Measurements from ENCODE around the gene MZT2B. TPM values are rescaled to one million over a fixed set of nuclear protein-coding genes. Genes with fewer than 3 reads are reported as not detected.
"Not testable (repeated sequence)": the region's sequence is repeated elsewhere in the genome, so short reads cannot be mapped to it uniquely, and the experiment has no call there.

MZT2B gene
- polyA plus RNA-seq, 1 donor from 2014 or later, result 168 TPM

GRCh38 chr2:130148515-130148914 is 33.5 kb upstream of the MZT2B start:
- not testable (repeated sequence) for H3K9me3 Mint-ChIP-seq, H3K27me3 Mint-ChIP-seq, H3K4me3 Mint-ChIP-seq, H3K4me1 Mint-ChIP-seq, H3K36me3 Mint-ChIP-seq
- H3K27ac Mint-ChIP-seq, result peak overlapping the region in 1 of 3 donors; percentile 16

- H3K4me1 Mint-ChIP-seq, result peaks cover 0 to 3% (median 0%) of the 10 kb centered on the region in 3 donors
- H3K27ac Mint-ChIP-seq, result no peak overlapping the region
- no peaks in the 10 kb centered on the region for H3K27me3 Mint-ChIP-seq
- no peaks in the 10 kb centered on the region for H3K36me3 Mint-ChIP-seq
- no peaks in the 10 kb centered on the region for H3K9me3 Mint-ChIP-seq
- H3K4me3 Mint-ChIP-seq, result peak overlapping the region in 1 of 4 donors; percentile 60
Measured at GRCh38 chr2:130150181-130151144, 31.6 kb upstream of the MZT2B start.

DNA sequence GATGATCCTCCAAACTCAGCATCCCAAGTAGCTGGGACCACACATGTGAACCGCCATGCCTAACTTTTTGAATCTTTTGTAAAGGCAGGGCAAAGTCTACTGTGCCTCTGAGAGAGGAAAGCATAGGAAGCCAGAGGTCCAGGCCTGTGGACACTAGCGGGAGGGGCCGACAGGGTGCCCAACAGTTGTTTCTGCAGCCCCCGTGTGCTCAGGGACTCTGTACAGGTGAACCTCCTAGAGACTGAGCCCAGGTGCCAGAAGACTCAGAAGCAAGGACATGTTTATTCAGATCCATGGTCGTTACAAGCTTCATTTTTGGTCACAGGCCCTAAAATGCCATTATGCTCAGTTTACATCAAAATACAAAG is 30.9 kb upstream of the MZT2B start:
- H3K27ac Mint-ChIP-seq, H3K4me1 Mint-ChIP-seq, H3K9me3 Mint-ChIP-seq, H3K4me3 Mint-ChIP-seq, H3K36me3 Mint-ChIP-seq, H3K27me3 Mint-ChIP-seq: not testable (repeated sequence)

DNA sequence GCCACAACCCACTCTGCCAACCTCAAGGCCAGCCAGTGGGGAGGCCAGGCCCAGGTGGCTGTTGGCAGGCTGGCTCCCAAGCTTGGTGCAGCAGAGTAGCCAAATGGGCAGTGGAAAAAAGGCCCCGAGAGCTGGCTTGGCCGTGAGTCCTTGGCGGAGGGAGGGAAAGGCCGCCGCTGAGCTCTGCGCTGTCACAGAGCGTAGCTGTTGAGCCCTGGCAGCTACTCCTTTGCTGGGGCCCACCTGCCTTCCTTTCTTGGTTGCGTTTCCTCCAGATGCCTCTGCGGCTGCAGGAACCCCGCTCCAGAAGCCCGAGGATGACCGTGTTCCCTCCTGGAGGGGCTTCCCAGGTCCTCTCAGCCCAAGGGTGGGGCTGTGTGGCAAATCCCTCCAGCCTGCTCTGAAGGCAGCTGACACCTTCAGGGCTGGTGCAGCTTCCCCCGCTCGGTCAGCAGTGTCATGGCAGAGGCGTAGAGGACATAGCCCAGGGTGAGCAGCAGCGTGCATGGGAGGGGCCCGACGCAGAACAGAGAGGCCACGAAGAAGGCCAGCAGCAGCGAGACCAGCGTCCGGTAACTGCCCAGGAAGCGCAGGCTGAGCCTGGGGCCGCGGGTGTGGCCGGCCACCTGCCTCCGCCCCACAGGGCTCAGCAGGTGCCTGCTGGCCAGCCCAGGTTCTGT is 29.8 kb upstream of the MZT2B start:
- not testable (repeated sequence) for H3K27me3 Mint-ChIP-seq, H3K27ac Mint-ChIP-seq, H3K36me3 Mint-ChIP-seq, H3K4me3 Mint-ChIP-seq, H3K9me3 Mint-ChIP-seq, H3K4me1 Mint-ChIP-seq

DNA sequence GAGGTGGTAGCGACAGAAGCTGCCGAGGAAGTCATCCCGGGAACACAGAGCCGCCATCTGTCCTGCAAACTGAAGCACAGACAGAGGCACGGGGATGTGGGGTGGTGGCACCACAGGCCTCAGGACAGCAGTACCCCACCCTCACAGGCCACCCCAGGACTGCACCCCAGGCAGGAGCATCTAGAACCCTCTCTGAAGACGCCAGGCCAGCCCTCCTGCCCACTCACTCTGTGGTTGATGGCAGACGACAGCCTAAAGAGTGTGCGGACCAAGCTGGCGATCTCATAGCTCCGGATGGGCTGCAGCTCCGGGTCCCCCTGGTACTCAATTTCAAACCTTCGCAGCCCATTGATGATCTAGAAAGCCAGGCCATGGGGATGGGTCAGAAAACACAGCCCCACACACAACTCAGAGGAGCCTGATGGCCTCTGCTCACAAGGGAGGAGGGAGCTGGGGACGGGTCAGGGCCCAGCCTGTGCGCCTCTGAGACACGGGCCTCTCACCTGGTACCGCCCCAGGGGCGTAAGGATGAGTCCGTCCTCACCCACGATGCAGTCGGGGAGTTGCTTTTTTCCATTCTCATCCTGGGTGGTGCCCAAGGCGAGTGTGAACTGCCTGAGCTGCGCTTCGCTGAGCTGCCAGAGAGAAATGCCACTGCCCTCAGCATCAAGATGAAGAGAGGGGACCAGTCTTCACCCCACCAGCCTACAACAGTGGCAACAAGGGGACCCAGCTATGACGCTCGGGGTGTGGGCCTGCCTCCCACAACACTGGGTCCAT is 29.1 kb upstream of the MZT2B start:
- Mint-ChIP-seq H3K36me3 (no peaks in the 10 kb centered on the region), H3K4me1 (peaks cover 7 to 15% (median 9%) of the 10 kb centered on the region in 3 donors), H3K27me3 (no peaks in the 10 kb centered on the region), H3K9me3 (no peaks in the 10 kb centered on the region), H3K27ac (no peak overlapping the region), H3K4me3 (no peak overlapping the region)

- H3K27ac Mint-ChIP-seq, H3K36me3 Mint-ChIP-seq, H3K27me3 Mint-ChIP-seq: not testable (repeated sequence)
Measured at GRCh38 chr2:130153721-130154422, 28.2 kb upstream of the MZT2B start.

GRCh38 chr2:130154423-130154770 is 27.7 kb upstream of the MZT2B start:
- not testable (repeated sequence) for H3K36me3 Mint-ChIP-seq

More at GRCh38 chr2:130153721-130154422, 28.2 kb upstream of the MZT2B start:
- H3K9me3 Mint-ChIP-seq, H3K4me3 Mint-ChIP-seq: not testable (repeated sequence)
- peaks cover 15 to 19% (median 15%) of the 10 kb centered on the region in 3 donors for H3K4me1 Mint-ChIP-seq

GRCh38 chr2:130154773-130155765 is 27.0 kb upstream of the MZT2B start:
- H3K27ac Mint-ChIP-seq, result peak overlapping the region; percentile 27 to 78 (median 48)
- H3K9me3 Mint-ChIP-seq, result no peaks in the 10 kb centered on the region

More at GRCh38 chr2:130154423-130154770, 27.7 kb upstream of the MZT2B start:
- H3K9me3 Mint-ChIP-seq, H3K4me3 Mint-ChIP-seq, H3K27ac Mint-ChIP-seq, H3K27me3 Mint-ChIP-seq: not testable (repeated sequence)
- peaks cover 15 to 19% (median 15%) of the 10 kb centered on the region in 3 donors for H3K4me1 Mint-ChIP-seq

DNA sequence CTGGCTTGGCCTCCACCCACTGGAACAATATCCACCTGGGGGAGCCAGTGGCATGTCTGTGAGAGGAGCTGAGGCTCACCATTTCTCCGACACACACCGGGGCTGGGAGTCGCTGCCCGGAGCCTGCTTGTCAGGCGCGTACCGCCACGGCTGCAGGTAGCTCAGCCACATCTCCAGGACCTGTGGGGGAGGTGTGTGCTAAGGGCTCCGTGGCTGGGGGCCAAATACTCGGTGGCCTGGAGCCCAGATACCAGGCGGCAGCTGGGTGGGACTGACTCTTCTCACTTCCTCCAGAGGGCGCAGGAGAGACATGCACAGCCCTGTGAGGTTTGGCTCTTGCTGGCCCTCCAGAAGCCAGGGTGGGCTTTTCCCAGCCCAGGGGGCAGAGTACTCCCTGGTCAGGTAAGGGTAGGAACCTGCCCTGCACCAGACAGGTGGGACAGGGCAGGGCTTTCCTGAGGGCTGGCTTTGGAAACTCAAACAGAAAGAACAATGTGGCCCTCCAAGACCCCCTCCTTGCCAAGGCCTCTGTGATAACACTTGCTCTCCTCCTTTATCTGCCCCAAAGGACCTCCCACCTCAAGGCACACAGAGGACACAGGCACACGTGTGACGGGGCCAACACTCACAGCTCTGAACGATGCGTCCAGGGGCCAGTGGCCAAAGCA is 26.0 kb upstream of the MZT2B start:
- H3K27me3 Mint-ChIP-seq, H3K9me3 Mint-ChIP-seq, H3K36me3 Mint-ChIP-seq: not testable (repeated sequence)
- Mint-ChIP-seq H3K4me3 (peak overlapping the region in 1 of 4 donors; percentile 55), H3K4me1 (peaks cover 15 to 19% (median 16%) of the 10 kb centered on the region in 3 donors), H3K27ac (peak overlapping the region; percentile 27 to 98 (median 78))

More at GRCh38 chr2:130154773-130155765, 27.0 kb upstream of the MZT2B start:
- H3K4me1 Mint-ChIP-seq, result peaks cover 15 to 19% (median 16%) of the 10 kb centered on the region in 3 donors
- H3K27me3 Mint-ChIP-seq, result no peaks in the 10 kb centered on the region
- H3K4me3 Mint-ChIP-seq, result no peak overlapping the region
- H3K36me3 Mint-ChIP-seq, result no peaks in the 10 kb centered on the region

GRCh38 chr2:130156624-130157004 is 25.4 kb upstream of the MZT2B start:
- Mint-ChIP-seq H3K4me3 (peak overlapping the region in 1 of 4 donors; percentile 55), H3K36me3 (no peaks in the 10 kb centered on the region), H3K27ac (peak overlapping the region; percentile 69 to 98 (median 76)), H3K9me3 (no peaks in the 10 kb centered on the region), H3K27me3 (no peaks in the 10 kb centered on the region), H3K4me1 (peaks cover 15 to 19% (median 16%) of the 10 kb centered on the region in 3 donors)

DNA sequence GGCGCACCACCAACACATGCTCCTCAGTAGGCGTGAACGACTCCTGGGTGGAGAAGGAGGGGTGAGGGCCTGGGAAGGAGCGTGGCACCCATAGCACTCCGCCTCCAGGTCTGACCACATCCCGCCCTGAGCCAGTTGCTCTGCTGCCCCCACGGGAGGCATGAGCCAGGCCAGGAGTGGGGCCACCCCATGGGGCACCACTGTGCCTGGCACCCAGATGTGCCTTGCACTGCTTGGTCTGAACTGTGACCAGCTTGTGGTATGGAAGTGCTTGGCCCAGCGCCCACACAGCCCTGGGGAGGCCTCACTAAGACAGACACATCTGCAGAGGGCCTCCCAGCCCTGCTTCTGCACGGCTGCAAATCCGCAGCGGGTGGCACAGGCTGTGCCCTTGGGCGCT is 24.7 kb upstream of the MZT2B start:
- Mint-ChIP-seq H3K27ac (peak overlapping the region; percentile 95 to 98 (median 98)), H3K4me3 (peak overlapping the region in 2 of 4 donors; percentile 62 to 86)
- H3K27me3 Mint-ChIP-seq, result not testable (repeated sequence)

DNA sequence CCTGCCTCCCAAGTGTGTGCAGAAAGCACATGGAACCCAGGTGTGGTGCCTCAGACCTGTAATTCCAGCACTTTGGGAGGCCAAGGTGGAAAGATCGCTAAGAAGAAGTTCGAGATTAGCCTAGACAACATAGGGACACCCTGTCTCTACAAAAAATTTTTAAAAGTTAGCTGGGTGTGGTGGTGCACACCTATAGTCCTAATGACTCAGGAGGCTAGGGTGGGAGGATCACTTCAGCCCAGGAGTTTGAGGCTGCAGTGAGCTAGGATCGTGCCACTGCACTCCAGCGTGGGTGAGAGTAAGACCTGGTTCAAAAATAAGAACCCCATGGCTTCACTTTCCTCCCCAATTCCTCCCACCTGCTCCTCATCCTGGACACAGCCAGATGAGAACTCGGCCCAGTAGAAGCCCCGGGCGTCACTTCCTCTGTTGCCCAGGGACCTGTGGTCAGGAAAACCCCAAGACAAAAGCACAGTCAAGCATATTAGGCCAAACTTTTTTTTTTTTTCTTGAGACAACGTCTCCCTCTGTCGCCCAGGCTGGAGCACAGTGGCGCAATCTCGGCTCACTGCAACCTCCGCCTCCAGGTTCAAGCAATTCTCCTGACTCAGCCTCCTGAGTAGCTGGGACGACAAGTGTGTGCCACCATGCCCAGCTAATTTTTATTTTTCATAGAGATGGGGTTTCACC is 24.1 kb upstream of the MZT2B start:
- H3K27me3 Mint-ChIP-seq, H3K36me3 Mint-ChIP-seq, H3K9me3 Mint-ChIP-seq: not testable (repeated sequence)
- H3K27ac Mint-ChIP-seq, result peak overlapping the region; percentile 95 to 98 (median 98)
- peaks cover 15 to 19% (median 16%) of the 10 kb centered on the region in 3 donors for H3K4me1 Mint-ChIP-seq
- H3K4me3 Mint-ChIP-seq, result peak overlapping the region; percentile 12 to 86 (median 53)

More for the DNA sequence above, 24.7 kb upstream of the MZT2B start:
- not testable (repeated sequence) for H3K36me3 Mint-ChIP-seq, H3K9me3 Mint-ChIP-seq
- H3K4me1 Mint-ChIP-seq, result peaks cover 15 to 19% (median 16%) of the 10 kb centered on the region in 3 donors

All from IgD-negative memory B cell (primary cell).